ENCODE data around the gene GRK1. TPM values are rescaled to one million over a fixed set of nuclear protein-coding genes. Genes with fewer than 3 reads are reported as not detected.

Gene GRK1
- total RNA-seq, 1 donor from 2014 or later: 0.07 TPM

DNA sequence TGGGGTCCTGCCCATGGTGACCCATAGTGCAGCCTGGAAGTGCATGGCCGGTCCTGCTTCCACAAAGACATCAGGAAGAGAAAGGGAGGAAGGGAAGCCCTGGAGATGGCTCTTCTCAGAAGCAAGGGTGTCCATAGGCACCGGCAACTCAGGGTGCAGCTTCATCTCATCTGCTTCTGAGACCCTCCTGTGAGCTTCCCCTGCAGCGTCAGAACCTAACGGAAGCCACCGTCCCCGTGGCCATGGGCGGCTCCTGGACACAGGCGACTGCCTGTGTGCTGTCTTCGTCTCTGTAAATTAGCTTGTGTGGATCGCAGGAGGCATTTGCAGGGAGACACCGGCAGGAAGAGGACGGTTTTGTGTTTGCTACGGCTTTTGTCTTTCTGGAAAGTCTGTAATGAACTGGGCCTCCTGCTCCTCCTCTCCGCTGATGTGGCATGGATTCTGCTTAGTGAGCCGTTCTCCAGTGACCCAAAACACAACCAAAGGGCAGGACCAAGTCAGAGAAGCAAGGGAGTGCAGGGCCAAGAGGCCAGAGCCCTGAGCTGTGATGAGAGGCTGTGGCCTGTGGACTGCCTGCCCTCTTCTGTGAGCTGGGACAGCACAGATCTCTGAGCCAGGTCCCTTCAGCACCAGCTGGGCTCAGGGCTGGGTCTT, 11.5 kb upstream of the GRK1 start:
- Mint-ChIP-seq H3K4me1 (ENCODE audit: low read depth) (peaks cover 18% of the 10 kb centered on the region), H3K27me3 (ENCODE audit: low read depth) (no peaks in the 10 kb centered on the region), H3K36me3 (ENCODE audit: low read depth) (no peaks in the 10 kb centered on the region), H3K27ac (ENCODE audit: unreplicated experiment) (no peak overlapping the region), H3K9me3 (ENCODE audit: low read depth) (peaks cover 4% of the 10 kb centered on the region), H3K4me3 (ENCODE audit: unreplicated experiment) (no peak overlapping the region)
- DNase-seq (ENCODE audit: low spot score): no peak
- TF ChIP-seq, protein P1, sequence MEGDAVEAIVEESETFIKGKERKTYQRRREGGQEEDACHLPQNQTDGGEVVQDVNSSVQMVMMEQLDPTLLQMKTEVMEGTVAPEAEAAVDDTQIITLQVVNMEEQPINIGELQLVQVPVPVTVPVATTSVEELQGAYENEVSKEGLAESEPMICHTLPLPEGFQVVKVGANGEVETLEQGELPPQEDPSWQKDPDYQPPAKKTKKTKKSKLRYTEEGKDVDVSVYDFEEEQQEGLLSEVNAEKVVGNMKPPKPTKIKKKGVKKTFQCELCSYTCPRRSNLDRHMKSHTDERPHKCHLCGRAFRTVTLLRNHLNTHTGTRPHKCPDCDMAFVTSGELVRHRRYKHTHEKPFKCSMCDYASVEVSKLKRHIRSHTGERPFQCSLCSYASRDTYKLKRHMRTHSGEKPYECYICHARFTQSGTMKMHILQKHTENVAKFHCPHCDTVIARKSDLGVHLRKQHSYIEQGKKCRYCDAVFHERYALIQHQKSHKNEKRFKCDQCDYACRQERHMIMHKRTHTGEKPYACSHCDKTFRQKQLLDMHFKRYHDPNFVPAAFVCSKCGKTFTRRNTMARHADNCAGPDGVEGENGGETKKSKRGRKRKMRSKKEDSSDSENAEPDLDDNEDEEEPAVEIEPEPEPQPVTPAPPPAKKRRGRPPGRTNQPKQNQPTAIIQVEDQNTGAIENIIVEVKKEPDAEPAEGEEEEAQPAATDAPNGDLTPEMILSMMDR (IDR thresholded peaks at IDR 0.05): no peak

DNA sequence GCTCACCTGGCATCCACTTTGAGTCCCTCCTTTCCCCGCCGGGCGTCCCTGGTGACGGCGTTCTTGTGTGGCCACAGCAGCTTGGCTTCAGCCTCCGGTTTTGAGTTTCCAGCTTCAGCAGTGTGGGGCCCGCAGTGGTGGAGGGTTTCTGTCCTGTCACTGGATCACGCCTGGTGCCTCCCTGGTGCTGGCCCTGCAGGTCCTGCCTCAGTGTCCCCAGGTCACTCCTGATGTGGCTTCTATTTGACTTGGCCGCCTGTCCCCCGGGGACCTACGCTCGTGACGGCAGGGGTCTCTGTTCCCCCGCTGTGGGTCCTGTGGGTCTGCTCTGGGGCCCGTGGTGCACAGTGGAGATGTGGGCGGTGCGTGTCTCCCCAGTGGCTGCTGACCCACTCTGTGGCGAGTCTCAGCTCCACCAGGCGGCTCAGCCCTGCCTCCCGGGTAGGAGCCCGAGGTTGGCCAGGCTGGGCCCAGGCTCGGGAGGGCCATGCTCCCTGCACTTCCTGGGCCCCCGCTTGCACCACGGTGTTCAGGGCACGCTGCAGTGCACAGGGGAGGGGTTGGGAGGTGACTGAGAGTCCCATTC, 10.9 kb upstream of the GRK1 start:
- Mint-ChIP-seq H3K27ac (ENCODE audit: unreplicated experiment) (no peak overlapping the region), H3K4me3 (ENCODE audit: unreplicated experiment) (no peak overlapping the region), H3K9me3 (ENCODE audit: low read depth) (peaks cover 10% of the 10 kb centered on the region), H3K36me3 (ENCODE audit: low read depth) (no peaks in the 10 kb centered on the region), H3K4me1 (ENCODE audit: low read depth) (peaks cover 18% of the 10 kb centered on the region), H3K27me3 (ENCODE audit: low read depth) (no peaks in the 10 kb centered on the region)
- TF ChIP-seq, protein P1 (IDR thresholded peaks at IDR 0.05): no peak
- DNase-seq (ENCODE audit: low spot score): peak; percentile 88

DNA sequence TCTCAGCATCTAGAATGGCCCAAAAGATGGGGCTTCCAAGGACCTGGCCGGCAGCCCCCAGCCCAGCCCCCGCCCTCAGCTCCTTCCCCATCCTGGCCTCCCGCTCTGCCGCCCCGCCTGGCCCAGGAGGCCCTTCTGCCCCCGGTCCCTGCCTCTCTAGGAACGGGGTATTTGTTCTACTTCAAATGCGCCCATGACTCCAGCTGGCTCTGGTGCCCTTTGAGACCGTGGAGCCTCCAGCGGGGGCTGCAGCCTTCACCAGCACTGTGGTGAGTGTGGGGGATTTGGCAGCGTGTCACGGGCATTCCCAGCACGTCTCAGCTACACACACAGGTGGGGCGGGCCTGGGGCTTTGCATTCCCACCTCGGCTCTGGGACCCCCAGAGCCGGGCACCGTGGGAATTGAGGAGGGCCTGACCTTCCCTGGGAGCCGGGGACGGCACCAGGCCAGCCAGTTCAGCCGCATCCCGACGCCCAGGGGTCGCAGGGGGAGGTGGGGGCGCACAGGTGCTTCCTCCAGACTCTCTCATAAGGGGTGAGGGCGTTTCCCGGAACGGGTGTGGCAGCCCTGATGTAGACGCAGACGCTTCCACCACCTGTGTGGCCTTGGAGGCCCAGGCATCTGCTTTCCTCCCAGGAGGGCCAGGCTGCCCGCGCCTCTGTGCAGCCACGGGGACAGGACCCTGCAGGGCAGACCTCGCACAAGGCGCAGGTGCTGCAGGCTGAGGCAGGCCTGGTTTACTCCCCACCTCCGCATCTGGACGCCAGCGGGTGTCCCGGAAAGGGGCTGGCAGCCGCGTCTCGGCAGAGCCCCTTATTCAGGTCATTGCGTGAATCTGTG, 10.0 kb upstream of the GRK1 start:
- peaks cover 19% of the 10 kb centered on the region for H3K9me3 Mint-ChIP-seq (ENCODE audit: low read depth)
- no peak overlapping the region for H3K4me3 Mint-ChIP-seq (ENCODE audit: unreplicated experiment)
- peaks cover 2% of the 10 kb centered on the region for H3K27me3 Mint-ChIP-seq (ENCODE audit: low read depth)
- peak; percentile 86 for DNase-seq (ENCODE audit: low spot score)
- peaks cover 5% of the 10 kb centered on the region for H3K36me3 Mint-ChIP-seq (ENCODE audit: low read depth)
- TF ChIP-seq, protein P1 (IDR thresholded peaks at IDR 0.05): no peak
- H3K4me1 Mint-ChIP-seq (ENCODE audit: low read depth): peaks cover 18% of the 10 kb centered on the region
- H3K27ac Mint-ChIP-seq (ENCODE audit: unreplicated experiment): no peak overlapping the region

DNA sequence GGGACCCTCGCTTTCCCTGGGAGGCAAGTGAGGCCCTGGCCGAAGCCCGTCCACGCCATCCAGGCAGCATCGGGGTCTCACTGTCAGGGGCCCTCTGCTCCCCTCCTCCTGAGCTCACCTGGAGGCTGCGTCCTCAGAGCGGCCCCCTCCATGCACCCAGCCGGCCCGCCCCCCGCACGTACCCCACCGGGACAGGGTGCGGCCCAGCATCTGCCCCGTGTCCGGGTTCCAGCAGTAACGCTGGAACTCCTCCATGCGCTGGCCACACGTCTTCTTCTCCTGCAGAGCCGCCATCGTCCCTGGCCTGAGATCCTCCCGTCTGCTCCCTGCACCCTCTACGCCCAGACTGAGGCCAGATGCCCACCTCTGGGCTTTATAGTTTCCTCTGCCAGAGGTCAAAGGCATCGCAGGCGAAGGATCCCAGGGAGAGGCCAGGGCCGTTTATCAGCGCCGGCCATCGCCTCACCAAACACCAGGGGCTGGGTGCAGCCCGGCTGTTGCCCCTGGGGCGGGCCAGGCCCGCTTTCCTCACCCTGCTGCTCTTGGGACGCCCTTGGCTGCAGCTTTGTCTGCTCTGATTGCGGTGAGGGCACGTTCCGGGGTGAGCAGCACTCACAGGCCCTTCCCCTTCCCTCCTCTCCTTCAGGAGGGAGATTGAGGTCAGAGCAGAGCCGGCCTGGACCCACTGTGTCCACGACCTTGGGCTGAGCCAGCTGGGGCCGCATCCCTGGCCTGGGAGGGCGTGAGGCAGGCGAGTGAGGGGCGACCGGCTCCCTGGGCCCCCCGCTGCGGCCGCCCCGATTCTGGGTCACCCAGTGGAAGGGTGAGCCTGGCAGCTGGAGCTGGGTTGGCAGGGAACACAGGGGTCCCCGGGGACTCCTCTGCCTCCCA, 8.9 kb upstream of the GRK1 start, which contains the start of gene ATP4B:
Gene ATP4B, minus strand, starts transcription at position 348 of the 891 bp plus-strand sequence. Its CDS starts 54 bp downstream, at position 294.
- Mint-ChIP-seq H3K9me3 (ENCODE audit: low read depth) (peaks cover 25% of the 10 kb centered on the region), H3K27ac (ENCODE audit: unreplicated experiment) (no peak within 1 kb of the TSS), H3K27me3 (ENCODE audit: low read depth) (peaks cover 3% of the 10 kb centered on the region), H3K36me3 (ENCODE audit: low read depth) (peaks cover 7% of the 10 kb centered on the region), H3K4me3 (ENCODE audit: unreplicated experiment) (no peak within 1 kb of the TSS), H3K4me1 (ENCODE audit: low read depth) (peaks cover 13% of the 10 kb centered on the region)
- DNase-seq (ENCODE audit: low spot score): peak; percentile 85
- TF ChIP-seq, protein P1 (IDR thresholded peaks at IDR 0.05): no peak
